Uterus (tissue), 4 donors: Measurements from ENCODE around the gene C10orf95. TPM values are rescaled to one million over a fixed set of nuclear protein-coding genes. Genes with fewer than 3 reads are reported as not detected.

ENCODE experiments used
- DNase-seq, 2 donors: peaks; one replicate each; pipeline ENCODE4 v3.0.0-alpha.2; 2019 to 2020
- H3K27ac ChIP-seq, 2 donors: fragments of 200-600 bp; sonication (generic); 1 replicate in 1 of 2; 2 replicates in 1 of 2; pipeline ENCODE4 v1.5.1; 2016 to 2018
- H3K27me3 ChIP-seq, 2 donors: fragments of 200-600 bp; sonication (generic); one replicate each; pipeline ENCODE4 v1.5.1; 2018 to 2019; ENCODE audit warnings: control low read depth in 1 of 2
- H3K36me3 ChIP-seq, 2 donors: fragments of 200-600 bp; sonication (generic); one replicate each; pipeline ENCODE4 v1.5.1; 2019; ENCODE audit warnings: control low read depth in 1 of 2
- H3K4me1 ChIP-seq, 2 donors: fragments of 200-600 bp; sonication (generic); one replicate each; pipeline ENCODE4 v1.5.1; 2018 to 2019; ENCODE audit warnings: control low read depth in 1 of 2
- H3K4me3 ChIP-seq, 2 donors: fragments of 200-600 bp; sonication (generic); 1 replicate in 1 of 2; 2 replicates in 1 of 2; pipeline ENCODE4 v1.5.1; 2018 to 2019; ENCODE audit warnings: mild to moderate bottlenecking in 1 of 2
- H3K9me3 ChIP-seq, 2 donors: fragments of 200-600 bp; sonication (generic); one replicate each; pipeline ENCODE4 v1.5.1; 2019; ENCODE audit warnings: control low read depth in 1 of 2
- CTCF ChIP-seq, 4 experiments: fragments of 200-600 bp in 2 of 4; fragments of 450-650 bp in 2 of 4; sonication (generic) in 2 of 4; IDR thresholded peaks; one replicate each; pipeline ENCODE4 v1.5.1; 2016 to 2019; ENCODE audit warnings: antibody characterized with exemption in 4 of 4, mild to moderate bottlenecking in 2 of 4, moderate library complexity in 1 of 4
- POLR2A ChIP-seq, 2 donors: fragments of 450-650 bp; IDR thresholded peaks; one replicate each; pipeline ENCODE4 v1.6.1; 2016; ENCODE audit warnings: antibody characterized with exemption in 2 of 2, mild to moderate bottlenecking in 1 of 2, moderate library complexity in 1 of 2
- intact Hi-C: fragments of 100-400 bp; cut with DNase I; formaldehyde crosslinking; loops from one replicate; pipeline ENCODE4 v1.15.1; 2023; ENCODE audit warnings: low total_unique reads
- total RNA-seq, 4 donors: library from RNA; depleted of rRNA in 3 of 4; stranded (reverse); fragments of >200 nt in 3 of 4; gene quantifications; one replicate each; pipeline versions ENCODE4 v1.1.0 to v1.2.4, GENCODE V29; 2014 to 2023
- donor health status: DM: yes; HTN: yes; CAD: no.

Gene C10orf95
- total RNA-seq, 4 donors from 2014 or later, result 0.21 TPM; not detected in 3

DNA sequence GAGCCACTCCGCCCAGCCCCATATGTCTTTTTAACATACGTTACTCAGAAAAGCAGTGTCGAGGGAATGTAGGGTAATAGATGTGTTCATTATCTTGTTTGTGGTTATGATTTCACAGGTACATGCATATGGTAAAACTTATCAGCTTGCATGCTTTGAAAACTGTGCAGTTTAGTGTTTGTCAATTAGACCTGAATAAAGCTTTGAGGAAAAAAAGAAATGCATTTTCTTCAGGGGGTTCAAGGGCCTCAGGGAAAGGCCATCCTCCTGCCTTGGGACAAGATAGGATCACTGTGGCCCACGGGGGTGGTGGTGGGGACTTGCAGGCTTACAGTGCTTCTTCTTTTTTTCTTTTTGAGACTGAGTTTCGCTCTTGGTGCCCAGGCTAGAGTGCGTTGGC lies 16.0 kb upstream of the C10orf95 start:
- no peak for TF ChIP-seq POLR2A (IDR thresholded peaks at IDR 0.05)
- TF ChIP-seq CTCF (IDR thresholded peaks at IDR 0.05), result no peak
- H3K4me3 ChIP-seq, result no peak overlapping the region
- H3K36me3 ChIP-seq, result no peaks in the 10 kb centered on the region
- no peaks in the 10 kb centered on the region for H3K4me1 ChIP-seq
- no peak overlapping the region for H3K27ac ChIP-seq
- no peak for DNase-seq
- no peaks in the 10 kb centered on the region for H3K9me3 ChIP-seq
- intact Hi-C loops, result no loop called here
- H3K27me3 ChIP-seq, result no peaks in the 10 kb centered on the region

GRCh38 chr10:102465466-102465865 lies 14.1 kb upstream of the C10orf95 start:
- Histone ChIP-seq H3K36me3 (no peaks in the 10 kb centered on the region), H3K4me1 (peaks cover 0 to 4% of the 10 kb centered on the region in 2 donors), H3K27me3 (no peaks in the 10 kb centered on the region), H3K4me3 (no peak overlapping the region), H3K9me3 (no peaks in the 10 kb centered on the region), H3K27ac (no peak overlapping the region)
- DNase-seq, result no peak
- intact Hi-C loops, result no loop called here
- TF ChIP-seq CTCF (IDR thresholded peaks at IDR 0.05), result no peak
- no peak for TF ChIP-seq POLR2A (IDR thresholded peaks at IDR 0.05)

DNA sequence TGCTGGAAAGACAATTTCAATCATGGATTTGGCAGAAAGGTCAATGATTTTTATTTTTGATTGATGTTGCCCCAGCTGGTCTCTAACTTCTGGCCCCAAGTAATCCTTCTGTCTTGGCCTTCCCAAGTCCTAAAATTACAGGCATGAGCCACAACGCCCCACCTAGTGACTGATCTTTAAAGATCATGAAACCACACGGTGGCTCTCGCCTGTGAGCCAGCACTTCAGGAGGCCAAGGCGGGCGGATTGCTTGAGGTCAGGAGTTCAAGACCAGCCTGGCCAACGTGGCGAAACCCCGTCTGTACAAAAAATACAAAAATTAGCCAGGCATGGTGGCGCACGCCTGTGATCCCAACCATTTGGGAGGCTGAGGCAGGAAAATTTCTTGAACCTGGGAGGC lies 12.6 kb upstream of the C10orf95 start:
- Histone ChIP-seq H3K36me3 (no peaks in the 10 kb centered on the region), H3K27ac (no peak overlapping the region), H3K9me3 (no peaks in the 10 kb centered on the region), H3K4me1 (peaks cover 0 to 4% of the 10 kb centered on the region in 2 donors), H3K27me3 (no peaks in the 10 kb centered on the region), H3K4me3 (no peak overlapping the region)
- intact Hi-C loops, result no loop called here
- no peak for DNase-seq
- TF ChIP-seq POLR2A (IDR thresholded peaks at IDR 0.05) (no peak), CTCF (IDR thresholded peaks at IDR 0.05) (no peak)

GRCh38 chr10:102462512-102463054 lies 11.2 kb upstream of the C10orf95 start:
- H3K27me3 ChIP-seq, result no peaks in the 10 kb centered on the region
- no peak for TF ChIP-seq CTCF (IDR thresholded peaks at IDR 0.05)
- TF ChIP-seq POLR2A (IDR thresholded peaks at IDR 0.05), result no peak
- H3K27ac ChIP-seq, result no peak overlapping the region
- DNase-seq, result no peak
- no peak overlapping the region for H3K4me3 ChIP-seq
- intact Hi-C loops, result no loop called here
- no peaks in the 10 kb centered on the region for H3K36me3 ChIP-seq
- H3K4me1 ChIP-seq, result peaks cover 0 to 4% of the 10 kb centered on the region in 2 donors
- H3K9me3 ChIP-seq, result no peaks in the 10 kb centered on the region

DNA sequence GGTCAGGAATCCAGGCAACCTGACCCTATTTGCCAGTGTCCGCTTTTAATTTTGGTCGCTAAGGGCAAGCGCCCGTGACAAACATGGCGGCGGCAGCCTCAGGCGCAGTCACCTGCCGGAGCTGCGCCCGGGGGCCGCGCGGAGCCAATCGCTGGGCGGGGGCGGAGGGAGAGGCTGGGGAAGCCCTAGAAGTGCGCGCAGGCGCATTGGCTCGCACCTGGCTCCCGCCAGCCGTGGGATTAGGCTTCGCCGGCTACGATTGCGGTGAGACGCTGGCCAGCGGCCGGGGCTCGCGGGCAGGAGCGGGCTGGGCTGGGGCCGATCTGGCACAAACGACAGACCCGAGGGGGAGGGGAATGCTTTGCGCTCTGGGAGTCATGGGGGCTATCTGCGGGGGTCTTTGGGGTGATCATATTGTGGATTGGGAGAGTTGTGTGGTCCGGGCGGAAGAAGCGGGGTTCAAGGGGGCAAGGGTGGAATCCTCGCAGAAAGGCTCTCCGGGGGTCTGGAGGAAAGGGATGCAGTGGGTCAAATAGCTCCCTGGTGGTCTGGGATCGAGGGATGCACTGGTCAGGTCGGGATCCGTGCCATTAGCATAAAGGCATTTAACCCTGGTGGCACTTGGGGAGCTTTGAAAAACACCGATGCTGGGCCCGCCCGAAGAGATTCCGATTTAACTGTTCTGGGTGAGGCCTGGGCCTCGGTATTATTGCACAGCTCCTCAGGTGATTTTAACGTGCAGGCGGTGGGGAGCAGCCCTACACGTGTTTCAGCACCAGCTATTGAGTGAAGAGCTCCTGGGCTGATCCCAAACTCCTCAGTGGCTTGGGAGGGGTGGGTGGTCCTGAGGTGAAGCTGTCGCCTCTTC lies 10.1 kb upstream of the C10orf95 start:
- no peaks in the 10 kb centered on the region for H3K9me3 ChIP-seq
- TF ChIP-seq POLR2A (IDR thresholded peaks at IDR 0.05), result peak in 1 of 2 donors; percentile 42
- peak in 1 of 4 experiments; percentile 16 for TF ChIP-seq CTCF (IDR thresholded peaks at IDR 0.05)
- peak overlapping the region; percentile 51 to 52 for H3K4me3 ChIP-seq
- H3K27ac ChIP-seq, result peak overlapping the region; percentile 9 to 55
- DNase-seq, result peak; percentile 85 to 91
- H3K36me3 ChIP-seq, result no peaks in the 10 kb centered on the region
- no peaks in the 10 kb centered on the region for H3K27me3 ChIP-seq
- intact Hi-C loops, result no loop called here
- H3K4me1 ChIP-seq, result peaks cover 0 to 4% of the 10 kb centered on the region in 2 donors
